HG02973 (cell line): ENCODE measurements around the gene UBC.

Experiments
- ATAC-seq: cut with Tn5 transposase; IDR thresholded peaks from one replicate; pipeline ENCODE4 v1.9.1; 2021; ENCODE audit warnings: moderate library complexity; ENCODE audit not compliant: unreplicated experiment

Gene UBC

GRCh38 chr12:124866195-124866882 lies 48.1 kb downstream of the UBC start:
- ATAC-seq = no peak

DNA sequence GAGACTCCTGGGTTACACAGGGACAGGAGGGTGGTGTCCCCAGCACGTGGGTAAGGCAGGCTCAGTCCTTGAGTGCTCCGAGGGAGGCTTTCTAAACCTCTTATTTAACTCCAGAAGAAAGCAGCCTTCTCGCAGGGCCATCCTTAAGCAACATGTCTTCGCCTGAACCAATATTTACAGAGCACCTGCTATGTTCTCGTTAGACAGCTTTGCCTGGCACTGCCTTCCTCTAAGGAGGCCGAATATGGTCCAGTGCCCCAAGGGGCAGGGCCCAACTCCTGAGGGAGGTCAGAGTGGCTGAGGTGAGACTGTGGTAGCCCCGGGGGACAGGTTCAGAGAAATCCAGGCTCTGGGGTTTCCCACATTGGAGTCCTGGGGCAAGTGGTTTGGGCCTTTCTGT lies 48.7 kb downstream of the UBC start:
- ATAC-seq = no peak

GRCh38 chr12:124864326-124864752 lies 50.1 kb downstream of the UBC start:
- ATAC-seq = no peak

DNA sequence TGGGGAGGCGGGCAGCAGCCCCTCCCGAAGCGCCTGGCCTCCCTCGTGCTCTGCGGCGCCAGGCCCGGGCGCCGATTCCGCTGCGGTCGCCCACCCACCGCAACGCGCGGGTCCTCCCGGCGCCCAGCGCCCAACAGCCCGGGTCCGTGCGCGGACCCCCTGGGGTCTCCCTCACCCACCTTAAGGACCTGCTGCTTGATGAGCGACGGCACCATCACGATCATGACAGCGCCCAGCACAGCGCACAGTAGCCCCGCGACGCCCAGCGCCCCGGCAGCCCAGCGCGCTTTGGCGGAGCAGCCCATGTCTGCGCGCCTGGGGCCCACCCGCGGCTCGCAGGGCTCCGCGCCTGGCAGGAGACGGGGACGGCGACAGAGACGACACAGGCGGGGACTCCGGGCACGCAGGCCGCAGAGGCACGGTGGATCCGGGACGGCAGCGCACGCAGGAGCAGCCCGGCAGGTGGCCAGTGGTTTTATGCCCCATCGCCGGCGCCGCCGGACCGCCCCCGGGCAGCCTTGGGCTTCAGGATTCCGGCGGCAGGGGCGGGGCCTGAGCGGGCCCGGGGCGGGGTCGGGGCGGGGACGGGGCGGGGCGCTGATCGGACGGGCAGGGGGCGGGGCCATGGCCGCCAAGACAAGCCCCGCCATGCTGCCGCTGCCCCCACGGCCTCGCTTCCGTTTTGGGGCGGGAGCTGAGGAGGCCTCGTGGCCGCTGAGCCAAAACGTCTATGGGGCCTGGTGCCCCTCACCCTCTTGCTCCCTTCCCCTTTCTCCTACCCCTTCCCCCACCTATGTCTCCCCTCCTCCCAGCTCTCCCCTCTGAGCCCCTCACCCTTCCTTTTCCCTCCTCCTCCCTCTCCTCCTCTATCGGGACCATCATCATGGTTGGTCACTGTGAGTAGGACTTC lies 50.8 kb downstream of the UBC start, which contains the start of gene SCARB1:
Gene SCARB1, minus strand, starts transcription at position 449 of the 910 bp plus-strand sequence. Its CDS starts 144 bp downstream, at position 305.
- peak; percentile 58 for ATAC-seq

- peak; percentile 32 for ATAC-seq
Observed at GRCh38 chr12:124862768-124863415, 51.6 kb downstream of the UBC start.

- no peak for ATAC-seq
Observed at GRCh38 chr12:124861898-124862676, 52.4 kb downstream of the UBC start.
